ENCODE results near the gene CYSLTR2. TPM values are rescaled to one million over a fixed set of nuclear protein-coding genes. Genes with fewer than 3 reads are reported as not detected.

CYSLTR2 gene
- total and polyA plus RNA-seq, 9 of the 15 experiments (the other 6 are each of a cell fraction or from before 2014, with no cell fraction given), result not detected

- WGBS (ENCODE audit: insufficient coverage, low coverage, missing lambda C conversion rate), result 0% methylated on average over 5 of the region's 6 CpGs
- no peak for FAIRE-seq
- Histone ChIP-seq H3K27ac (ENCODE audit: extremely low read depth, low read depth, low read length) (no peak overlapping the region), H2AFZ (ENCODE audit: low read depth, low read length) (no peak overlapping the region), H3K27me3 (ENCODE audit: control insufficient read depth in 2 of 2, insufficient read depth in 2 of 2, low read length in 2 of 2) (no peaks in the 10 kb centered on the region), H3K9ac (ENCODE audit: insufficient read depth in 1 of 2, low read depth in 2 of 2, low read length in 2 of 2) (no peak overlapping the region), H3K4me3 (no peak overlapping the region), H3K9me3 (replicated peaks; ENCODE audit: control insufficient read depth, insufficient read depth, low read depth, low read length) (no peaks in the 10 kb centered on the region), H3K36me3 (ENCODE audit: control insufficient read depth, insufficient read depth, low read length) (no peaks in the 10 kb centered on the region), H4K20me1 (replicated peaks; ENCODE audit: control insufficient read depth, insufficient read depth, low read length) (no peaks in the 10 kb centered on the region), H3K4me2 (ENCODE audit: insufficient read depth, low read length) (no peak overlapping the region), H3K79me2 (ENCODE audit: control insufficient read depth, insufficient read depth, low read length) (no peaks in the 10 kb centered on the region), H3K9me1 (ENCODE audit: control insufficient read depth, insufficient read depth, low read length) (no peaks in the 10 kb centered on the region), H3K4me1 (replicated peaks in 1 of 2; ENCODE audit: control insufficient read depth in 2 of 2, insufficient read depth in 2 of 2, low read length in 2 of 2) (no peaks in the 10 kb centered on the region)
- ChIA-PET CTCF (ENCODE audit: low intra/inter-chr PET ratio) (no interaction called here), POLR2A (interaction anchor here (0.9 kb wide), 1 partner anchor 10 kb away, joined by 3 read pairs; no protein-coding TSS in a partner anchor)
- TF ChIP-seq RBM39 (optimal IDR thresholded peaks at IDR 0.05; ENCODE audit: low read depth, low read length) (no peak), CREM (IDR thresholded peaks at IDR 0.05; ENCODE audit: low read depth) (no peak), ZBTB11 (CRISPR knock-in tag; IDR thresholded peaks at IDR 0.05) (no peak), CREB3 (tag; conservative IDR thresholded peaks at IDR 0.05; ENCODE audit: low read depth) (no peak), NFXL1 (CRISPR knock-in tag; IDR thresholded peaks at IDR 0.05) (no peak), ELF2 (CRISPR knock-in tag; IDR thresholded peaks at IDR 0.05) (no peak), C11orf30 (IDR thresholded peaks at IDR 0.05; ENCODE audit: low read depth) (no peak), FOXK1 (CRISPR knock-in tag; IDR thresholded peaks at IDR 0.05; ENCODE audit: borderline replicate concordance) (no peak), GTF2B (IDR thresholded peaks at IDR 0.05; ENCODE audit: extremely low read depth, insufficient read length) (no peak), ZNF143 (CRISPR knock-in tag; IDR thresholded peaks at IDR 0.05) (no peak), ESRRB (CRISPR knock-in tag; IDR thresholded peaks at IDR 0.05; ENCODE audit: borderline replicate concordance) (no peak)
- ATAC-seq, result no peak
- intact Hi-C loops (cut with micrococcal nuclease) (no loop called here), in situ Hi-C loops (cut with MboI) (no loop called here)
- BruUV-seq (replicated peaks), result no TSS peak
- no peak for DNase-seq (ENCODE audit: extremely low read depth in 1 of 4, low spot score in 3 of 4)
These were observed 27.1 kb downstream of the CYSLTR2 start for GRCh38 chr13:48680756-48681392.

Data from K562 (cell line).